Posterior vena cava (tissue), 2 donors: ENCODE data around the gene ROBO1. TPM values are rescaled to one million over a fixed set of nuclear protein-coding genes. Genes with fewer than 3 reads are reported as not detected.

Experiments used
- DNase-seq: peaks from one replicate; pipeline ENCODE4 v3.0.0-alpha.2; 2020; ENCODE audit warnings: low spot score
- intact Hi-C, 2 donors: fragments of 100-400 bp; cut with DNase I; formaldehyde crosslinking; loops; one replicate each; pipeline versions ENCODE4 v1.14.1 to v1.14.2; 2022 to 2023
- total RNA-seq, 2 donors: library from RNA; stranded (reverse); fragmentation: NEBNext Ultra II Directional; extraction: Animal tissue kit (Norgen Biotek cat#: 25700); gene quantifications; one replicate each; pipeline ENCODE4 v1.2.1, GENCODE V29; 2021
- donor health status: DM: yes; HTN: yes; CAD: no.
- donor health status: DM: yes; HTN: yes; CAD: no.

The ROBO1 gene
- total RNA-seq, 2 donors from 2014 or later: 27.2 to 28.2 TPM

- no peak for DNase-seq
- intact Hi-C loops: no loop called here
Measured at GRCh38 chr3:79016587-79017376, 751.0 kb downstream of the ROBO1 start.

DNA sequence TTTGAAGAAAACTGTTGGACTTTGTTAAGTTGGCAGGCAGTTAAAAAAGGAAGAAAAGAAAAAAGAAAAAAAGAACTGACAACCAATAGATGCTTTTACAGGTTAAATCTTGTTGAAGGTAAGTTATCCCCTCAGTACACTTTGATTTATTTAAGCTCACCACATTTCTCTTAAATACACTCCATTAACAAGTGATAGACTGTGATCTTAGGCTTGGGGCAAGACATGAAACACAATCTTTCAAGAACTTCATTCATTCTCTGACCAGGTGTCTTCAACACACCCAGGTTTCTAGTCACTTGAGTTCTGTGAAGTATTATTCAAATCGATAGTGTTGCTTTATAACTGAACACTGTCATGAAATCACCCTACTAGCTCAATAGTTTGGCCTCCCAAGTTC lies 751.9 kb downstream of the ROBO1 start:
- no peak for DNase-seq
- intact Hi-C loops: no loop called here

DNA sequence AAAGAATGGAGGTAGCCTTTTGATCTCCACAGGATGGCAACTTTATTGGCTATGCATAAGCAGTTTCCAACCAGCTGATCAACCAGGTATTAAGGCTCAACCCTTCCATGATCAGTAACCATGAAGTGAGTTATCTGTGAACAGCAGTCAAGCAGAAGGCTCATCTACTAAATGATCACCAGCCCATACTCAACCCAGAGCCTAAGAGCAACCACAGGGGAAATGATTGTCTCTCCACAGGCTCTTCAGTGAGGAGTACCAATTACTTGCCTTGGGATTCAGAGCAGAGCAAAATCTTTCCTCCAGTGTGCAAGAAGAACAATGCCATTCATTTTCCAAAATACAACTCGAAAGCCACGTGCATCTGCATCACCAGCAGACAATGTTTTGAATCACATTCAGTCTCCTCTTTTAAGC lies 754.8 kb downstream of the ROBO1 start:
- DNase-seq: no peak
- intact Hi-C loops: no loop called here

DNA sequence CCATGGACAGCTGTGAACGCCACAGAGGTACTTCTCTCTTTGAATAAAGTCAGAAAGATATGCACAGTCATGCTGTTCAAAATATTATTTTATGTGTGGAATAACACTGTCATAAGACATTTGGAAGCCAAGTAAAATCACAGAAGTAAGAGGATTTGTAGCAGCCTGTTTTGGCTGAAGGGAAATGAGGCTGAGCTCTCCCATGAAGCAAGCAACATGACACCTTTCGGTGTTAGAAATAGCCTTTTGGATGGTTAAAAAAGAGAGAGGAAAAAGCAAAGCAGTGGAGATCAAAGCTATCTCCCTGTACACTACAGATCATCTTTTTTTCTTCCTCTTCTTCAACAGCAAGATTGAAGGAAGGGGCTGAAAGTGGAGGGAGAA lies 755.3 kb downstream of the ROBO1 start:
- no peak for DNase-seq
- intact Hi-C loops: no loop called here

- no peak for DNase-seq
- intact Hi-C loops: no loop called here
Measured at GRCh38 chr3:79011821-79012529, 755.8 kb downstream of the ROBO1 start.

- DNase-seq: no peak
- intact Hi-C loops: no loop called here
Measured at GRCh38 chr3:79009861-79010260, 757.9 kb downstream of the ROBO1 start.

- intact Hi-C loops: no loop called here
Measured at GRCh38 chr3:79006077-79006476, 761.7 kb downstream of the ROBO1 start.

DNA sequence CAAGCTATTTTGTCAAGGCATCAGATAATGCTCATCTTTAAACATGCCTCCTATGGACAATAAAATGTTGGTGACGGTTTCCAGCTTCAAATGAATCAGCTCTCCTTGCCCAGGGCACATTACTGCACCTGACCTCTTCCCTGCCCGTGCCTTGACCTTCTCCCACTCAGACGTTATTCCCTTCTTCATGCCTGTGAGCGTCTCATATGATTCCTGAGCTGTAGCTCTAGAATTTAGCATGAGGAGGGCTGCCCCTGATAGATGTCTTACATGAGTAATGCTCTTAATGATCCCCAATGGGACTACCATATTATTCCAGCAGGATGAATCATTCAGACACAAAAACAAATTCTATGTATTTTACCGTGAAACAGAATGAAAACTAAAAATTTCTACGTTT lies 762.7 kb downstream of the ROBO1 start:
- DNase-seq: no peak
- intact Hi-C loops: no loop called here

More at GRCh38 chr3:79006077-79006476, 761.7 kb downstream of the ROBO1 start:
- no peak for DNase-seq

GRCh38 chr3:79003994-79004393 lies 763.8 kb downstream of the ROBO1 start:
- intact Hi-C loops: no loop called here
- DNase-seq: no peak

- no peak for DNase-seq
- intact Hi-C loops: no loop called here
Measured at GRCh38 chr3:79002465-79003372, 765.1 kb downstream of the ROBO1 start.

DNA sequence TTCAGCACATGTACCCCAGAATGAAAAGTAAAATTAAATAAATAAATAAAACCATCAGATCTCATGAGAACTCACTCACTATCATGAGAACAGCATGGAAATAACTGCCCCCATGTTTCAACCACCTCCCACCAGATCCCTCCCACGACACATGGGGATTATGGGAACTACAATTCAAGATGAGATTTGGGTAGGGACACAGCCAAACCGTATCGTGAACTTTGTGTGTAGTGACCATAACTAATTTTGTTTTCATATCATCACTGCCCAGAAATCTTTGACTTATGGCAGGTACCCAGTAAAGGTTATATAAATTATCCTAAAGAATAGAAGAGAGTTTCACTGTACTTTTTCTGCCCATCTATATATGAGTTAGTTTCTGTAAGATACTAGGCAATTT lies 766.5 kb downstream of the ROBO1 start:
- intact Hi-C loops: no loop called here
- no peak for DNase-seq

DNA sequence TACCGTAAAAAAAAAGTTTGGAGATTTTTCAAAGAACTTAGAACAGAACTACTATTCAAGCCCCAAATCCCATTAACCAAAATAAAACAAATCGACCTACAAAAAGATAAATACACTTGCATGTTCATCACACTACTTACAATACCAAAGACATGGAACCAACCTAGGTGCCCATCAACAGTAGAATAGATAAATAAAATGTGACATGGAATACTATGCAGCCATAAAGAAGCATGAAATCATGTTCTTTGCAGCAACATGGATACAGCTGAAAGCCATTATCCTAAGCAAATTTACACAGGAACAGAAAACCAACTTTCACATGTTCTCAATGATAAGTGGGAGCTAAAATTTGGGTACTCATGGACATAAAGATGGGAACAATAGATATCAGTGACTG lies 768.7 kb downstream of the ROBO1 start:
- intact Hi-C loops: no loop called here
- DNase-seq: no peak

- intact Hi-C loops: no loop called here
- DNase-seq: no peak
Measured at GRCh38 chr3:78995087-78995486, 772.7 kb downstream of the ROBO1 start.

GRCh38 chr3:78994174-78995027 lies 773.4 kb downstream of the ROBO1 start:
- DNase-seq: no peak

DNA sequence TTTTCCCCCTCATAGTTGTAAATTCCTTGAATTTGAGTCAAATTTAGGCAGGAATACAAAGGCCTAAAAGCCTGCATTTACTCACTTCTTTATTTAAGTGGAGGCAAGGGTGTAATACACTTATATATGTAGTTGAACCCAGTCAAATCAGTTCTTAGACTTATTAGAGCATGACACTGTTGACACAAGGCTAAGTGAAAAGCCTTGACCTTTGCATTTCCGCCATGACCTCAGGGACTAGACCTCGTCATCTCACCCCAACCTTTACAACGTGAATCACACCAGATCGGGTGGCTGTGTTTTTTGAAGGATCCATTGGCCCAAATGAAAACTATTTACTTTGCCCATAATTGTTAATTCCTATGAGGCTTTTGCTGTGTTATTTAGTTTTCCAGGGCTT lies 774.4 kb downstream of the ROBO1 start:
- DNase-seq: no peak
- intact Hi-C loops: loop anchor here in 1 of 2 donors (5.0 kb wide), 1 partner anchor 1616 kb away; no protein-coding TSS in a partner anchor

More at GRCh38 chr3:78994174-78995027, 773.4 kb downstream of the ROBO1 start:
- intact Hi-C loops: loop anchor here in 1 of 2 donors (5.0 kb wide), 1 partner anchor 1617 kb away; no protein-coding TSS in a partner anchor

- DNase-seq: no peak
- intact Hi-C loops: loop anchor here in 1 of 2 donors (5.0 kb wide), 1 partner anchor 1616 kb away; no protein-coding TSS in a partner anchor
Measured at GRCh38 chr3:78992830-78993229, 775.0 kb downstream of the ROBO1 start.

DNA sequence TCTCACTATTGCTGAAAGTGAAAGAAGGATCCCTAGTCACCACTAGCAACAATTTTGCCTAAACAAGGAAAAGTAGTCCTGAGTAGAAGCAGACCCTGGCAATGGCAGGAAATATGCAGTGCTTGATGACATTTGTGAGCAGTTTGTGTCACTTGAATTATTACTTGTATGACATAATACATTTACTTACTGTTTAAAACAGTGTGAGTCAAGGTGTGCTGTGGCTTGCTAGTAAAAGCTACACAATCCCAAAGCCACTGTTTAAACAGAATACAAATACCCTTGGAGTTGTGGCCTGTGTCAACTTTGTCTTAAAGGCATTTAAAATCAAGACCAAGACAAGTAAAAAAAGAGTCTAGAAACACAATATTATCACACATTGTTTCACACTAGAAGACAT lies 775.4 kb downstream of the ROBO1 start:
- intact Hi-C loops: loop anchor here in 1 of 2 donors (5.0 kb wide), 1 partner anchor 1615 kb away; no protein-coding TSS in a partner anchor
- no peak for DNase-seq

- no peak for DNase-seq
- intact Hi-C loops: loop anchor here in 1 of 2 donors (5.0 kb wide), 1 partner anchor 1614 kb away; no protein-coding TSS in a partner anchor
Measured at GRCh38 chr3:78991656-78992055, 776.1 kb downstream of the ROBO1 start.
